T-helper 22 cell (primary cell): ENCODE results near the gene NCF4.

Experiments used
- DNase-seq: peaks from one replicate; pipeline ENCODE4 v3.0.0-alpha.2; 2020; ENCODE audit warnings: low read depth

NCF4 gene

DNA sequence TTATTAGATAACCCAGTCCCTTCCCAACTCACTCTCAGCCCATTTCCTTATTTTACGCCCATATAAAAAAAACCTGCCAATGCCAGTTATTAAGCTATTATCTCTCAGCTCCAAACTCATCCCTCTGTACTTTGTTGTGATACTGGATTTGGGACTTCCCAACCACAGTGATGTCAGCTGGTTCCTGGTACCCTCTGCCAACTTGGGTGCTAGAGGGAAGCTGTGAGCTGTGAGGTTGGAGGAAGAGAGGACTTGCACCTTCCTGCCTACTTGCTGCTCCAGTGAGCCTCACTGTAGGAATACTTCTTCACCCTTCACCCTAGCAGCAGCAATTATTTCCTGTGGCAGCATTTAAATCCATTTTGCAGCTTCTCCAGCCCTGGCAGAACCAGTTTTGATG, 33.5 kb downstream of the NCF4 start:
- DNase-seq: no peak

DNA sequence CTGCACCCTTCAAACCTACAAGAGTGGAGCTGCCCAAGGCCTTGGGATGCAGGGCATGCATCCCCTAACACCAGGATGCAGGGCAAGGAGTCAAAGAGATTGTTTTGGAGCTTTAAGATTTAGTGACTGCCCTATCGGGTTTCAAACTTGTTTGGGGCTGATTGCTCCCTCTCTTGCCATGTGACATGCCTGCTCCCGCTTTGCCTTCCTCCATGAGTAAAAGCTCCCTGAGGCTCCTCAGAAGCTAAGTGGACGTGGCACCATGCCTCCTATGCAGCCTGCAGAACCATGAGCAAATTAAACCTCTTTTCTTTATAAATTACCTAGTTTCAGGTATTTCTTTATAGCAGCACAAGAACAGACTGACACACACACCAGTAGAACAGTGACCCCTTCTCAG, 36.8 kb downstream of the NCF4 start:
- no peak for DNase-seq

DNA sequence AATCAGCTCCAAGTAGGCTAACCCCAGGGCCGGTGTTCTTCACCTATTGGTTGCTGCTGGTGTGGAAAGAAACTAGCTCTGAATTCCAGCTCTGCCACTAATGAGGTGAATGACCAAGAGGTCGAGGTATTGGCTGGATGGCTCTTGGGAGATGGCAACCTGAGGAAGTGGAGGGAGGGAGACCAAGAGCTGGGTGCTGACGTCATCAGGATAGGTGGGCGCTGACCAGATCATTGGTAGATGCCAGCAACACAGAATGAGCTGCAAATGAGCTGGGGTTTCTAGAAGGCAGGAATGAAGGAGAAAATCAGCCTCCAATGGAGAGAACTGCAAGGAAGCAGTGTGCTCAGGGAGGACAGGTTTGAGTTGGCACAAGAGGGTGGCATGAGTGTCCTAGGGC, 37.9 kb downstream of the NCF4 start:
- no peak for DNase-seq

DNA sequence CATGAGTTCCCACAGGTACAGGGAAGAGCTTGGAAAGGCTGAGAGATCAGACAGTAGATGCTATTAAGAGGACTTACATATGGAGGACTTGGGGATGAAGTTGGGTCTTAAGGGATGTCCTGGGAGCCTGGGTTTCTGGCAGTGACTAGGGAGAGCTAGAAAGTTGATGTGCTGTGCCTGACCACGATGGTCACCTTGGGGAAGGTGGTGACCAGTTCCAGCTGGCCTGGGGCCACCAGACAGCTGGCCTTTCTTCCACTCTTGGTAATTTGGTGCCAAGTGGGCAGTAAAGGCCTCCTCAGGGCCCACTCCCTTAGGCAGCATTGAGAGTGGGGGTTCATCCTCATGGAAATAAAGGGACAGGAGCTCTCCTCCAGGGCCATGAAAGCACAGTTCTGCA, 38.7 kb downstream of the NCF4 start:
- DNase-seq: no peak

DNA sequence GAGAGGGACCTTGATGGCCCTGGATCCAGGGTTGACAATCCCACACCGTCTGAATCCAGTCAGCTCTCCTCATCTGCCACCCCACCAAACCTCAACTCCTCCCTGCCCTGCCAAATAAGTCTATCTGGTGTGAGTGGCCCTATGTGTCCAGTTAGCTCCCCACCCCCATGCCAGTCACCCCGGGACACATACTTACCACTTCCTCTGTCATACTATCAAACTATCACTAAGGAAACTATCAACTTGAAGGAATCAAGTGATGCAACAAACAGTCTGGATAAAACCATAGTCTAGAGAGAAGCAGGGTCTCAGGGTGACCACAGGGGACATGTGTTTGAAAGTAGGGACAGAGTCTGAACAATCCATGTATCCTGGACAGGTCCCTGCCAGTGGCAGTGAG, 39.4 kb downstream of the NCF4 start:
- DNase-seq: no peak

DNA sequence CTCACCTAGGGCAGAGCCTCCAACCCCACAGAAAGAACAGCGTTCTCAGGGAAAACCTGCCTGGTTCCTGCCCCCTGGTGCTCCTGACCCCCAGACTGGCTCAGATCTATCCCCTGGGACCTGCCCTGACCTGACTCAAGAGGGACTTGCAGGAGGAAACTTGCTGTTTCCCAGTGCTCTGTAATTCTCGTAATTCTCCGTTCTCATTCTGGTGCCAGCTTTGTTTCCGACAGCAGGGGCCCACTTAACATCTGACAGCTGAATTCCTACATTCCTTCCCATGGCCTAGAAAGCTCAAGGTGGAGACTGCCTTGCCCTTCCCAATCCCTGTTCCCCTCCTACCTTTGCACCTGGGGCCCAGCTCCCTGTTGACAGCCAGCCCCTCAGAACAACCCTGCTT, 40.1 kb downstream of the NCF4 start:
- no peak for DNase-seq

DNA sequence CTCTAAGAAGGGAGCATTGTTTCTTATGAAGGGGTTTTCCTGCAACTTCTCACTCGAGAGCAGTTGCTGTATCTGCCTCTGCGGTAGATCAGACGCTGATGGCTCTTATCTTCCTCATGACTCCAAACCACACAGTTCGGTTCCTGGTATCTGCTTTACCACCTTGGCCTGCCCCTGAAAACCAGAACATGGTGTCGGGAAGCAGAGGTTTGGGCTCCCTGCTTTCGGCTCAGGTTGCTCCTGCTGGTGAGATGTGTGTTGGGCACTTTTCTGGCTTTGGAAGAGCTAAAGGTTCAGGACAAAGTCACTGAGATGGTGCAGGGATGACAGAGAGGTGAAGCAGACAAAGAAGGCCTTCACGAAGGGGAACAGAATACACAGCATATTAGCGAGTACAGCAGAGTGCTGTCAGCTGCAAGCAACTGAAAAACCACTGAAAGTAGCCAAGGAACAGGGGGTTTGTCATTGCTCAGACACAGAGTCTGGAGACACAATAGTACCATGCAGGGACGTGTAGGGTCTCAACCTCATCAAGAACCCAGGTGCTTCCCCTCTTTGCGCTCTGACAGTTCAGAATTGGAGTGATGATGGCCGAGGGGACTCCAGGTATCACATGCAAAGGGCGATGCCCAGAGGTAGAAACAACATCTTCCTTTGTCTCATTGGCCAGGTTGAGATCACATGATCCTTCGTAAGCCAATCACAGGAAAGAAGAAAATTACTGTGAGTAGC, 40.8 kb downstream of the NCF4 start:
- DNase-seq: no peak

DNA sequence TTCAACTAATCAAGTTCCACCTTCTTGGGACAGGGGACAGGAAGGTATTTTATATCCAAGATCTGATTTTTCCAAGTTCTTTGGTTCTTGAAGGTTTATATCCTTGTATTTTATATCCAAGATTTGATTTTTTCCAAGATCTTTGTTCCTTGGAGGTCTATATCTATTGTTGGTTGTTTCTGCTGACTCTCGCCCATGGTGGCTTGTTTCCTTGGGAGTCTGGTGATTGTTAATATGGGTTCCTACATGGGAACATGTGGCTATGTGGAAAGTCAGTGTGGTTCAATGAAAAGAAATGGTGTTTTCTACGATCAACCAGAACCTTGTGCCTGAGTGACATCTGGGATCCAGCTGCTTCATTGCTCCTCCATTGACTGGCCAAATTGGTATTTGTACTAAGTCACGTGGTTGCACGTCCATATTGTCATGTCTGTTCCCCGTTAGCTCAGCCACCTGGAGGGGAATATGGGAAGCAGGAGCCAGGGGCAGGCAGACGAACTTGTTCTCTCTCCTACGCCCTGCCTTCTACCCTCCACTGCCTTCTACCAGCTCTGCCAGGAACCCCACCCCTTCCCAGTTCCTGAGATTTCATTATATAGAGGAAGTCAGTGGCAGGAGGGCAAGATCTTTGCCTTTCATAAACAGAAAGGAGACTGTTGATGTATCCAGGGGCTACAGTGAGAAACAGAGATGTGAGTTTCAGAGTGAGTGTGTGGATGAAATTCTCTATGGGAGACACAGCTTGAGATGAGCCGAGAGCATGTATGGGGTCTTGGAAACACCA, 41.5 kb downstream of the NCF4 start:
- no peak for DNase-seq

DNA sequence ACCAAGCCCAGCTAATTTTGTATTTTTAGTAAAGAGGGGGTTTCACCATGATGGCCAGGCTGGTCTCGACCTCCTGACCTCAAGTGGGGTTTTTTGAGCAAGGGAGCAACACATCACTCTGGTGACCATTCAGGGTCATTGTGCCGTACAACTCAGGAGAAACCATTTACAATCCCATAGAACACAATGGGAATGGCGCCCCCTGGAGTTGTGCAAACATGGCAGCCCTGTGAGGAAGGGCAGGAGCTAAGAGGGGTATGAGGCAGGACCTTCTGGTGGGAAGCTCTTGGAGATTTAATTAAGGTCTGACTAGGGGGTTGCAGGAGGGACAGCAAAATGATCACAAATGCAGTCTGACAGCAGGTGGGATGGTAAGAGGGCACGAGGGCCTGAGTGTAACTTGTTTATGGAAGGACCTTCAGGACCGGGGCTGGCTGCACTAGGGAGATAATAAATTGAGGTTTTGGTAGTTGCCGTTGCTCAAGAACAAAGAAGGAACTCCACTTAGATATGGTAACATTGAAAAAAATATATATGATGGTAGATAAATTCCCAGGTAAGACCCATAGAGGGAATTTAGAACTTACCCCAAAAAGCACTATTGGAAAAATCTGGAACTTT, 43.6 kb downstream of the NCF4 start:
- DNase-seq: no peak

DNA sequence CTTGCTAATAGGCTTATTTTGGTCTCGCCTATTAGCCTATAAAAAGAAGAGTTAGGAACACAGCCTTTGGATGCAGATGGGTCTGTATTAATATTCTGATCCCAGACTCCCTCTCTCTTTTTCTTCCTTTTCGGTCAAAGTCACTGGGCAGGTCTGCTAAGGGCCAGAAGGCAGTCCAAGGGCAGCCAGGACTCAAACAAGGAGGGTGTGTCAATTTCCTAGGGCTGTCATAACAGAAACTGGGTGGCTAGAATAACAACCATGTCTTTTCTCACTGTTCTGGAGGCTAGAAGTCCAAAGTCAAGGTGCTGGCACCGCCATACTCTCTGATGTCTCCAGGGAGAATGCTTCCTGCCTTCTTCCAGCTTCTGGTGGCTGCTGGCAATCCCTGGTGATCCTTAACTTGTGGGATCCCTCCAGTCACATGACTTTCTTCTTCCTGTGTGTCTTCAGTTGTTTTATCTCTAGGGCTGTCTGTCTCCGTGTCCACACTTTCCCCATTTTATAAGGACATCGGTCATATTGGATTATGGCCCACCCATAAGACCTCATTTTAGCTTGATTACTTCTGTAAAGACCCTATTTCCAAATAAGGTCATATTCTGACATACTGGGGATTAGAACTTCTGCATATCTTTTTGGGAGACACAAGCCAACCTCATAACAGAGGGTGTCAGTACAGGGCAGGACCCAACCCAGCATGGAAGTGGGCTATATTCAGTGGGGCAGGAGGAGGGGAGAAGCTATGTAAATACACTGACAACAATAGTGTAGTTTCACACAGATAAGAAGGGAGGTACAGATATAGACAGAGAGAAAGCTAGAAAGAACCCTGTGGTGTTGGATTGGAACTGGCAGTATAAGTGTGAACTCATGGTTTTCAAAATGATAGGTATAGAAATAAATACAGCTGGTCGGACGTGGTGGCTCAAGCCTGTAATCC, 46.7 kb downstream of the NCF4 start:
- no peak for DNase-seq

DNA sequence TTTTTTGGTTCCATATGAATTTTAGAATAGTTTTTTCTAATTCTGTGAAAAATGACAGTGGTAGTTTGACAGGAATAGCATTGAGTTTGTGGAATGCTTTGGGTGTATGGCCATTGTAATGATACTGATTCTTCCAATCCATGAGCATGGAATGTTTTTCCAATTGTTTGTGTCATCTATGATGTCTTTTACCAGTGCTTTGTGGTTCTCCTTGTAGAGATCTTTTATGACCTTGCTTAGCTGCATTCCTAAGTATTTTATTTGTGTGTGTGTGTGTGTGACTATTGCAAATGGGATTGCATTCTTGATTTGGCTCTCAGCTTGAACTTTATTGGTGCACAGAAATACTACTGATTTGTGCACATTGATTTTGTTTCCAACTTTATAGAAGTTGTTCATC, 49.7 kb downstream of the NCF4 start:
- no peak for DNase-seq

DNA sequence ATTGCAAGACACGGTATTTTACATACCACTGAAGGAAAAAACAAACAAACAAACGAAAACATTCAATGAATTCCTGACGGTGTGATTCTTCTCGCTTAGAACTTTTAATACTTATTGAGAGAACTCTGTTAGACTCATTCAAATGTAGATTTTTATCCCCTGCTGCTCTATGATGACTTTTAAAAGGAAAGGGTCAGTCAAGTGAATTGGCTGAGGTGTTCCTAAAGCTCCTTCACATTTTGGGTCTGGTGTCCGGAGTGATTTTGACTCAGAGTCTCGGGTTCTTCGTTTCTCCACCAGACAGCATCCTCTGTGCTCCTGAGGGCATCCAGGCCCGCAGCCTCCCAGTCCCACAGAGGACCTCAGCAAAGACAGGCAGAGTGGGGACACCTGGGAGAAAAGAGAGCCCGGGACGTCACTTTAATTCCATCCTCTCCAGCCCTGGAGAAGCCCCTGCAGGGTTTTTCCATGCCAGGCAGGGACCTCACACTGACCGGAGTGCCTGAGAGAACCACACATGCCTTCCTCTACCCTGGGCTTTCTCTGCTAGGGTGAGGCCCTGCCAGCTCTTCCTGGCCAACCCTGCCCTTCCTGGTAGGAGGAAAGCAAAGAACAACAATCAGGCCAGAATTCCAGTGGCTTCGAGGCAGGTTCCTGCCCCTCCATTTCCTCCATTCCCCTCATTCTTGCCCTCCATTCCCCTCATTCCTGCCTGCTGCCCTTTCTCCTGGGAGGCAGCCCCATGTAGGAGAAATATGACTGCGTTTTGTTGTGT, 51.3 kb downstream of the NCF4 start:
- no peak for DNase-seq

DNA sequence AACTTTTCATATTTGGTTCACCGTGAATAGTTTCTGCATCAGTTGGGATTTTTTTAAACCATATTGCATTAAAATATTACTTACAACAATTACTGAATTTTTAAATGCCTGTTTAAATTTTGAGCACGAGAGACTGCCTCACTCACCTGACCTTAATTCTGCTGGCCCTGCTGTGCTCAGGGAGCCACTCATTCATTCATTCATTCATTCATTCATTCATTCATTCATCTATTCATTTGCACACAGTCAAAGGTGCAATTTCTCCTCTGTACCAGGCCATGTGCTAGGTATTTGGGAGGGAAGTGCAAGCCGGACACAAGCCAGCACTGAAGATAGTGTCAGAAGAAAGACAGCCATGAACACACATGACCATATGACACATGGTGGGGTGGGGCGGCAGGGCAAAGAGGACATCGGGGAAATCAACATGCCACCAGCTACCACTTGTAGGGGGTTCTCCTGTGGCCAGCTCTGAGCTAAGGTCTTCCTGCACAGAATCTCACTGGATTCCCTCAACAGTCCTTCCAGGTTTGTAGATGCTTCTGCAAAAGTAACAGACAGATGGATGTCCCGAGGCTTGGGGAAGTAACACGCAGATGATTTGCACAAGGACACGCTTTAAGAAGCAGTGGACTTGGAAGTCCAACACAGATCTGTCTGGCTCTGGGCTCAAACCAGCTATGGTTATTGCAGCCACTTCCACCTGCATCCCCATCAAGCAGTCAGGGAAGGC, 52.1 kb downstream of the NCF4 start:
- DNase-seq: no peak

DNA sequence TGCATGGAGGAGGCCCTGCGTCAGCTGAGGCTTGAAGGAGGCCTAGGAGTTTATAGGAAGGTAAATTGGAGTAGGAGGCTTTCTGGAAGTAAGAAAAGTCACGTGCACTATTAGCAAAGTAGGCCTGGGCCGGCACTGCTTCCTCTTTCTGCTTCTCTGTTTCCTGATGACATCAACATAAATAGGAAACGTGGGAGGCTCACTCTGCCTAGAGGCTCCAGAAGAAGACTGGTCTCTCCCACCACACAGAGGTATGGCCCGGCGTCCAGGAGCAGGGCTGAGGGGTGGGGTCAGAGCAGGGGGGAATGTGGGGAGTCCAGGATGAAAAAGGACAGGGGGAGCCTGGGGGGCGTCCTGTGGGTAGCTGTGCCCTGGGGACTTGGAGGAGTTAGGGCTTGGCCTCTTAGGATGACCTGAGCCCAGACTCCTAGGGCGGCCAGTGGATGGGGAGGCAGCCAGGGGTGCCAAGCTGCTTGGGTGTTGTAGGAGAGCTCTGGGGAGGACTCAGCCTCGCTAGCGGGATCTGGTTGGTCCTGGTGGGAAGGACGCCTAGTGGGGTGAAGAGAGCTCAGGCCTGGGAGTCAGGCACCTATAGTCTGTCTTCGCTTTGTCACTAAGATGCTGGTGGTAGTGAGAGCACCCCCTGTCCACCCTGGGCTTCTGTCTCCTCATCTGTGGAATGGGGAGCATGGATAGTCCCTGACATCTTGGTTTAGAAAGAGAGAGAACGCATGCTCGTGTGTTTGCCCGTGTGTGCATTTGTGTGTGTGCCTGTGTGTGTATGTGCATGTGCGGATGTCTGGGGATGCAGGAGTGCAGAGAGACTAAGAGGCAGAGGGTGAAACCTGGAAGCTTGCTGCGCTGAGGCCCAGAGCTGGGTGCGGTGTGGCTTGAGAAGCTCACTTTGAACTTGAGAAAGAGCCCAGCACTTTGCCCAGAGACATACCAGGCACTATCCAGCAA, 52.9 kb downstream of the NCF4 start, which contains the start of gene CSF2RB:
CSF2RB (plus strand) TSS at position 202 of the 963 bp plus-strand sequence. CDS start 8,580 bp downstream, outside the sequence.
- DNase-seq: no peak

DNA sequence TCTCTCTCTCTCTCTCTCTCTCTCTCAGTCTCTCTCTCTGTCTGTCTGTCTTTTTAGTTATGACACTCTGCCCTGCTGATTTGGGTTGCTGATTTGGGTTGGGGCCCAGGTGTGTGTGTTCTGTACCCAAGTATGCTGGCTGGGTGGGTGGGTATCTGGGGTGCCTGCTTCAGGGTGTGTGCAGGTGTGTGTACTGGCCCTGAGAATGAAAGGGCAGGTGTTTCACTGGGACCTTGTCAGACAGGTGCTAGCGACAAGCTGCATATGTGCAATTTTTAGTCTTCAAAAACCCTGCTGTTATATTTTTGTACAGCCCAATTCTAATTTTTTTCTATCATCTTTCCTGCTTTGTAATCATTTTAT, 53.6 kb downstream of the NCF4 start:
- DNase-seq: no peak

DNA sequence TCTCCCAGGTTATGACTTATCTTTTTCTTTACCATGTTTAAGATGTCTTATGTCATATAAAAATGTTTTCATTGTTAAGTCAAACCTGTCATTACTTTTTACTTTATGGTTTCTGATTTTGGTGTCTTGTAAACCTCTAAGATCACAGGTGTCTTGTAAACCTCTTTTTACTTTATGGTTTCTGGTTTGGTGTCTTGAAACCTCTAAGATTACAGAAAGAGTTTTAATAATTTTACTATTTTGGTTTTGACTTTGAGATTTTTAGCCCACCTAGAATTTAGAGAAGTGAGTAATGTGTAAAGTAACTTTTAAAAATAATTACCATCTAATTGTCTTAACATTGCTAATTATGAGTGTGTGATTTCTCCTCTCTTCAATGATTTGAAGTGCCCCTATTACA, 55.2 kb downstream of the NCF4 start:
- no peak for DNase-seq

DNA sequence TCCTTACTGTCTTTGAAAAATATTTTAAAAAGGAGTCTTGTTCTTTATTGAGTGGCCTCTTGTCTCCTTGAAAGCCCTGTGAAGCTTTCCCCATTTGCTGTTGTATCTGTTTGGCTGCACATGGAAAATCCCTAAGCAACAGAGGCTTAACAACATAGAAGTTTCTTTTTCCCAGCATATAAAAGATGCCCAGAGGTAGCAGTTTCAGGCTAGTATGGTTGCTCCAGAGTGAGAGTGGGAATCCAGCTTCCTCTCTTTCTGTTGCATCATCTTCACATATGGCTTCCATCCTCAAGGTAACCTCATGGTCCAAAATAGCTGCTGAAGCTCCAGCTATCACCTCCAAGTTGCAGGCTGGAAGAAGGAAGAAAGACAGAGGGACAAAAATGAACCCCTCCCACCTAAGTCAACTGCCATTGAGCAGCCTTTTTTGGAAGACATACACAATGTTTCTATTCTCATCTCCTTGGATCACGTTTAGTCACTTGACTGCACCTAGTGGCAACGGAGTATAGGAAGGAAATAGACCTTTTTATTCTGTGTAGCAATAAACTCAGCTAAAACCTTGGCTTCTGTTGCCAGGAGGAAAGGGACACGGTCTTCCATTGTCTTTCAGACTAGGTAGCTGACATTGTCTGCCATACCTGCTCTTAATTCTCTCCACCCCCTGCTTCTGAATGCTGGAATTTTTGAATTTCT, 57.9 kb downstream of the NCF4 start:
- no peak for DNase-seq

DNA sequence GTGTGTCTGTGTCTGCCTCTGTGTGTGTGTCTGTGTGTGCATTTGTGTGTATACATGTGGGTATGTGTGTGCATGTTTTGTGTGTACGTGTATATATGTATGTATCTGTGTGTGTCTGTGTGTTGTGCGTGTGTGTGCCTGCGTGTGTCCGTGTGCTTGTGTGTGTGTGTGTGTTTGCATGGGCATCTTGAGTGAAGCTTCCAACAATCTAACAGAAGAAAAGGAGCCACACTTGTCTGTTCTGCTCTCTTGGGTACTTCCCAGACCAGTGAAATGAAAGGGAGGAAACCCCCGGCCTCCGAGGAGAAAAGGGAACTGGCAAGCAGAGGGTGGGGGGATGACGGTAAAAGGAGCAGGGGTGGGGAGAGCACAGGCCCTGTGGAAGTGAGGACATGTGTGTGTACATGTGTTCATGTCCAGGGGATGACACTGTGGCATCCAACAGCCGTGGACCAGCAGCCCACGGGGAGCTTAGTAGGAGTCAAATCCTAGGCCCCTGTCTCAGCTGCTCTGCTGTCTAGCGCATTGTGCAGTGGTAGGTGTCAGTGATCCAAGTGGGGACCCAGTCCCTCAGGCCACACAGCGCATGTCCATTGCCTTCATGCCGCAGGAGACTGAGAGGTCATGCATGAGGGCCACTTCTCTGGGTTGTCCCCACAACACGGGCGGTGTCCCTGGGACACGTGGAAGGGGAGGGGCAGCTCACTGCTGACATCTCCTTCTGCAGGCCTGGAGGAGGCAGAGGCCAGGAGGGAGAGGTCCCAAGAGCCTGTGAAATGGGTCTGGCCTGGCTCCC, 60.7 kb downstream of the NCF4 start:
- no peak for DNase-seq
